GM21526 (cell line): ENCODE results near the gene MUC5B.
"Not testable (repeated sequence)": the region's sequence is repeated elsewhere in the genome, so short reads cannot be mapped to it uniquely, and the experiment has no call there.

Experiments used
- ATAC-seq: cut with Tn5 transposase; IDR thresholded peaks from one replicate; pipeline ENCODE4 v1.9.1; 2021; ENCODE audit warnings: moderate library complexity; ENCODE audit not compliant: unreplicated experiment, low FRiP score

Gene MUC5B

GRCh38 chr11:1222491-1223345 is at the start of gene MUC5B:
TSS of gene MUC5B (plus strand) at chr11:1223066. CDS start at chr11:1223124, 58 bp downstream.
- ATAC-seq, result no peak

GRCh38 chr11:1173396-1173795 is 49.5 kb upstream of the MUC5B start:
- ATAC-seq, result not testable (repeated sequence)

GRCh38 chr11:1174441-1175370 is 48.2 kb upstream of the MUC5B start:
- ATAC-seq, result no peak

- ATAC-seq, result no peak
Observed at GRCh38 chr11:1175461-1176223, 47.2 kb upstream of the MUC5B start.

GRCh38 chr11:1176224-1177019 is 46.4 kb upstream of the MUC5B start:
- ATAC-seq, result no peak

- ATAC-seq, result no peak
Observed at GRCh38 chr11:1177020-1177770, 45.7 kb upstream of the MUC5B start.

GRCh38 chr11:1177771-1178090 is 45.1 kb upstream of the MUC5B start:
- ATAC-seq, result no peak

- no peak for ATAC-seq
Observed at GRCh38 chr11:1178201-1178885, 44.5 kb upstream of the MUC5B start.

GRCh38 chr11:1178906-1179305 is 44.0 kb upstream of the MUC5B start:
- ATAC-seq, result no peak

GRCh38 chr11:1179641-1180040 is 43.2 kb upstream of the MUC5B start:
- no peak for ATAC-seq

GRCh38 chr11:1180171-1180570 is 42.7 kb upstream of the MUC5B start:
- no peak for ATAC-seq

GRCh38 chr11:1180947-1181391 is 41.9 kb upstream of the MUC5B start:
- no peak for ATAC-seq

GRCh38 chr11:1181420-1181819 is 41.4 kb upstream of the MUC5B start:
- ATAC-seq, result no peak

GRCh38 chr11:1181853-1182535 is 40.9 kb upstream of the MUC5B start:
- ATAC-seq, result no peak

GRCh38 chr11:1184139-1184538 is 38.7 kb upstream of the MUC5B start:
- not testable (repeated sequence) for ATAC-seq

GRCh38 chr11:1188451-1189130 is 34.3 kb upstream of the MUC5B start:
- not testable (repeated sequence) for ATAC-seq

- not testable (repeated sequence) for ATAC-seq
Observed at GRCh38 chr11:1189816-1190215, 33.0 kb upstream of the MUC5B start.
